C4-2B (cell line): Measurements from ENCODE around the gene FKBP10.

Source experiments
- CTCF ChIP-seq: fragments of 450-650 bp; conservative IDR thresholded peaks from 2 replicates; pipeline ENCODE4 v1.5.1; 2017; ENCODE audit warnings: mild to moderate bottlenecking
- ZFX ChIP-seq: fragments of 450-650 bp; IDR thresholded peaks from 2 replicates; pipeline ENCODE4 v1.6.1; 2017

- no peak for TF ChIP-seq CTCF
- TF ChIP-seq ZFX, result no peak
Measured at GRCh38 chr17:41835214-41835799, 22.5 kb downstream of the FKBP10 start.
